ENCODE data around the gene EIF4G1. TPM values are rescaled to one million over a fixed set of nuclear protein-coding genes. Genes with fewer than 3 reads are reported as not detected.

Gene EIF4G1
- total RNA-seq, 1 experiment from 2014 or later = 496 TPM

DNA sequence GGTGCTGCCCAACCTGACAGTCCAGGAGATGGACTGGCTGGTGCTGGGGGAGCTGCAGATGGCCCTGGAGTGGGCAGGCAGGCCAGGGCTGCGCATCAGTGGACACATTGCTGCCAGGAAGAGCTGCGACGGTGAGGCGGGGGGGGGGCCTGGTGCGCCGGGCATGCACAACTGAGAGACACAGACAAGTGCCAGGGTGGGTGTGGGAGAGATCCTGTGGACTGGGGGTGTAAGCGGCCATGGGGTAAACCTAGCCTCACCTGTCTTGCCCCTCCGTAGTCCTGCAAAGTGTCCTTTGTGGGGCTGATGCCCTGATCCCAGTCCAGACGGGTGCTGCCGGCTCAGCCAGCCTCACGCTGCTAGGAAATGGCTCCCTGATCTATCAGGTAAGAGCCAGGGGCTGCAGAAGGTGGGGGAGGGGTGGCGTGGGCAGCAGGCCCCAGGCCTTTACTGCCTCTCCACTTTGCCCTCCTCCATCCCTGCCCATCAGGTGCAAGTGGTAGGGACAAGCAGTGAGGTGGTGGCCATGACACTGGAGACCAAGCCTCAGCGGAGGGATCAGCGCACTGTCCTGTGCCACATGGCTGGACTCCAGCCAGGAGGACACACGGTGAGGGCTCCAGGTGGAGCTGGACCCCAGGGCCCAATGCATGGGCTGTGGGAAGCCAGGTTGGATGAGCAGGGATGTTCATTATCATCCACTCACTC is 68.8 kb downstream of the EIF4G1 start:
- H3K4me1 ChIP-seq (ENCODE audit: control insufficient read depth in 1 of 2, insufficient read depth in 2 of 2, low read length in 2 of 2) = peaks cover 4 to 13% of the 10 kb centered on the region in 2 experiments; a peak in 2 of 4 replicates
- H3K36me3 ChIP-seq (ENCODE audit: control insufficient read depth in 1 of 2, insufficient read depth in 2 of 2, low read length in 2 of 2) = no peaks in the 10 kb centered on the region
- RAD21 ChIA-PET (ENCODE audit: low non-redundant PET in 1 of 2, low total read pairs in 2 of 2, uncharacterized antibody in 2 of 2, unreplicated experiment in 2 of 2) = interaction anchor here in 1 of 2 experiments (0.6 kb wide), 1 partner anchor 19 kb away, joined by 3 read pairs; no protein-coding TSS in a partner anchor
- no peak overlapping the region for H3K4me2 ChIP-seq (ENCODE audit: low read length)
- H3K27ac ChIP-seq (ENCODE audit: low read depth, low read length) = no peak overlapping the region
- ATAC-seq (no peak), DNase-seq (ENCODE audit: low read depth, low spot score) (no peak)
- intact Hi-C loops (cut with micrococcal nuclease) = no loop called here
- H3K79me2 ChIP-seq (ENCODE audit: insufficient read depth, low read length) = no peaks in the 10 kb centered on the region
- H3K9me3 ChIP-seq (ENCODE audit: control insufficient read depth in 1 of 2, insufficient read depth in 1 of 2, low read depth in 1 of 2, low read length in 2 of 2) = no peaks in the 10 kb centered on the region
- CTCF ChIA-PET = no interaction called here
- no TSS peak for BruUV-seq (replicated peaks)
- TF ChIP-seq, protein P1, sequence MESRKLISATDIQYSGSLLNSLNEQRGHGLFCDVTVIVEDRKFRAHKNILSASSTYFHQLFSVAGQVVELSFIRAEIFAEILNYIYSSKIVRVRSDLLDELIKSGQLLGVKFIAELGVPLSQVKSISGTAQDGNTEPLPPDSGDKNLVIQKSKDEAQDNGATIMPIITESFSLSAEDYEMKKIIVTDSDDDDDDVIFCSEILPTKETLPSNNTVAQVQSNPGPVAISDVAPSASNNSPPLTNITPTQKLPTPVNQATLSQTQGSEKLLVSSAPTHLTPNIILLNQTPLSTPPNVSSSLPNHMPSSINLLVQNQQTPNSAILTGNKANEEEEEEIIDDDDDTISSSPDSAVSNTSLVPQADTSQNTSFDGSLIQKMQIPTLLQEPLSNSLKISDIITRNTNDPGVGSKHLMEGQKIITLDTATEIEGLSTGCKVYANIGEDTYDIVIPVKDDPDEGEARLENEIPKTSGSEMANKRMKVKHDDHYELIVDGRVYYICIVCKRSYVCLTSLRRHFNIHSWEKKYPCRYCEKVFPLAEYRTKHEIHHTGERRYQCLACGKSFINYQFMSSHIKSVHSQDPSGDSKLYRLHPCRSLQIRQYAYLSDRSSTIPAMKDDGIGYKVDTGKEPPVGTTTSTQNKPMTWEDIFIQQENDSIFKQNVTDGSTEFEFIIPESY (IDR thresholded peaks at IDR 0.05; ENCODE audit: extremely low read depth, insufficient replicate concordance, low read length) = no peak
- TF ChIP-seq EZH2phosphoT487 (IDR thresholded peaks at IDR 0.05; ENCODE audit: borderline replicate concordance) (no peak), EGR1 (IDR thresholded peaks at IDR 0.05; ENCODE audit: low read depth) (no peak), SIN3A (IDR thresholded peaks at IDR 0.05; ENCODE audit: low read depth) (no peak), FOSL1 (IDR thresholded peaks at IDR 0.05; ENCODE audit: low read depth) (no peak), TCF7L2 (IDR thresholded peaks at IDR 0.05; ENCODE audit: borderline replicate concordance, extremely low read depth, insufficient read depth, insufficient read length) (no peak), ZFX (IDR thresholded peaks at IDR 0.05) (no peak), CBX3 (IDR thresholded peaks at IDR 0.05; ENCODE audit: low read depth) (no peak), ZNF274 (IDR thresholded peaks at IDR 0.05; ENCODE audit: low read depth, low read length) (no peak), POLR2AphosphoS5 (IDR thresholded peaks at IDR 0.05; ENCODE audit: low read depth, low read length) (no peak), POLR2A (IDR thresholded peaks at IDR 0.05; ENCODE audit: borderline replicate concordance, extremely low read depth, insufficient read depth, insufficient read length) (no peak), EZH2 (IDR thresholded peaks at IDR 0.05) (no peak), JUND (IDR thresholded peaks at IDR 0.05) (no peak), RAD21 (IDR thresholded peaks at IDR 0.05; ENCODE audit: low read depth) (no peak)
- TF ChIP-seq, protein P2, sequence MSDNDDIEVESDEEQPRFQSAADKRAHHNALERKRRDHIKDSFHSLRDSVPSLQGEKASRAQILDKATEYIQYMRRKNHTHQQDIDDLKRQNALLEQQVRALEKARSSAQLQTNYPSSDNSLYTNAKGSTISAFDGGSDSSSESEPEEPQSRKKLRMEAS (IDR thresholded peaks at IDR 0.05) = no peak
- TF ChIP-seq, protein P3, sequence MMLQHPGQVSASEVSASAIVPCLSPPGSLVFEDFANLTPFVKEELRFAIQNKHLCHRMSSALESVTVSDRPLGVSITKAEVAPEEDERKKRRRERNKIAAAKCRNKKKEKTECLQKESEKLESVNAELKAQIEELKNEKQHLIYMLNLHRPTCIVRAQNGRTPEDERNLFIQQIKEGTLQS (IDR thresholded peaks at IDR 0.05) = no peak
- TF ChIP-seq, protein P4, sequence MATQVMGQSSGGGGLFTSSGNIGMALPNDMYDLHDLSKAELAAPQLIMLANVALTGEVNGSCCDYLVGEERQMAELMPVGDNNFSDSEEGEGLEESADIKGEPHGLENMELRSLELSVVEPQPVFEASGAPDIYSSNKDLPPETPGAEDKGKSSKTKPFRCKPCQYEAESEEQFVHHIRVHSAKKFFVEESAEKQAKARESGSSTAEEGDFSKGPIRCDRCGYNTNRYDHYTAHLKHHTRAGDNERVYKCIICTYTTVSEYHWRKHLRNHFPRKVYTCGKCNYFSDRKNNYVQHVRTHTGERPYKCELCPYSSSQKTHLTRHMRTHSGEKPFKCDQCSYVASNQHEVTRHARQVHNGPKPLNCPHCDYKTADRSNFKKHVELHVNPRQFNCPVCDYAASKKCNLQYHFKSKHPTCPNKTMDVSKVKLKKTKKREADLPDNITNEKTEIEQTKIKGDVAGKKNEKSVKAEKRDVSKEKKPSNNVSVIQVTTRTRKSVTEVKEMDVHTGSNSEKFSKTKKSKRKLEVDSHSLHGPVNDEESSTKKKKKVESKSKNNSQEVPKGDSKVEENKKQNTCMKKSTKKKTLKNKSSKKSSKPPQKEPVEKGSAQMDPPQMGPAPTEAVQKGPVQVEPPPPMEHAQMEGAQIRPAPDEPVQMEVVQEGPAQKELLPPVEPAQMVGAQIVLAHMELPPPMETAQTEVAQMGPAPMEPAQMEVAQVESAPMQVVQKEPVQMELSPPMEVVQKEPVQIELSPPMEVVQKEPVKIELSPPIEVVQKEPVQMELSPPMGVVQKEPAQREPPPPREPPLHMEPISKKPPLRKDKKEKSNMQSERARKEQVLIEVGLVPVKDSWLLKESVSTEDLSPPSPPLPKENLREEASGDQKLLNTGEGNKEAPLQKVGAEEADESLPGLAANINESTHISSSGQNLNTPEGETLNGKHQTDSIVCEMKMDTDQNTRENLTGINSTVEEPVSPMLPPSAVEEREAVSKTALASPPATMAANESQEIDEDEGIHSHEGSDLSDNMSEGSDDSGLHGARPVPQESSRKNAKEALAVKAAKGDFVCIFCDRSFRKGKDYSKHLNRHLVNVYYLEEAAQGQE (IDR thresholded peaks at IDR 0.05; ENCODE audit: low read depth) = no peak
- TF ChIP-seq, protein P5, sequence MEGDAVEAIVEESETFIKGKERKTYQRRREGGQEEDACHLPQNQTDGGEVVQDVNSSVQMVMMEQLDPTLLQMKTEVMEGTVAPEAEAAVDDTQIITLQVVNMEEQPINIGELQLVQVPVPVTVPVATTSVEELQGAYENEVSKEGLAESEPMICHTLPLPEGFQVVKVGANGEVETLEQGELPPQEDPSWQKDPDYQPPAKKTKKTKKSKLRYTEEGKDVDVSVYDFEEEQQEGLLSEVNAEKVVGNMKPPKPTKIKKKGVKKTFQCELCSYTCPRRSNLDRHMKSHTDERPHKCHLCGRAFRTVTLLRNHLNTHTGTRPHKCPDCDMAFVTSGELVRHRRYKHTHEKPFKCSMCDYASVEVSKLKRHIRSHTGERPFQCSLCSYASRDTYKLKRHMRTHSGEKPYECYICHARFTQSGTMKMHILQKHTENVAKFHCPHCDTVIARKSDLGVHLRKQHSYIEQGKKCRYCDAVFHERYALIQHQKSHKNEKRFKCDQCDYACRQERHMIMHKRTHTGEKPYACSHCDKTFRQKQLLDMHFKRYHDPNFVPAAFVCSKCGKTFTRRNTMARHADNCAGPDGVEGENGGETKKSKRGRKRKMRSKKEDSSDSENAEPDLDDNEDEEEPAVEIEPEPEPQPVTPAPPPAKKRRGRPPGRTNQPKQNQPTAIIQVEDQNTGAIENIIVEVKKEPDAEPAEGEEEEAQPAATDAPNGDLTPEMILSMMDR (IDR thresholded peaks at IDR 0.05 in 2 of 3, conservative IDR thresholded peaks at IDR 0.05 in 1 of 3; ENCODE audit: borderline replicate concordance in 1 of 3, insufficient read depth in 1 of 3, low read depth in 2 of 3, low read length in 2 of 3) = no peak
- no peaks in the 10 kb centered on the region for H4K20me1 ChIP-seq (ENCODE audit: insufficient read depth)
- no peak overlapping the region for H2AFZ ChIP-seq (ENCODE audit: low read depth, low read length, poor library complexity, severe bottlenecking)
- no peak overlapping the region for H3K4me3 ChIP-seq (replicated peaks in 1 of 2; ENCODE audit: low read depth in 1 of 2, low read length in 2 of 2)
- no peaks in the 10 kb centered on the region for H3K9me2 ChIP-seq (ENCODE audit: insufficient read depth)
- POLR2A ChIA-PET = no interaction called here
- H3K9ac ChIP-seq (ENCODE audit: low read length) = no peak overlapping the region
- no peaks in the 10 kb centered on the region for H3K27me3 ChIP-seq (ENCODE audit: insufficient read depth, low read length)

Data from HCT116 (cell line).